HG02943 (cell line): ENCODE measurements around the gene TRIM74.
"Not testable (repeated sequence)": the region's sequence is repeated elsewhere in the genome, so short reads cannot be mapped to it uniquely, and the experiment has no call there.

Experiments used
- ATAC-seq: cut with Tn5 transposase; IDR thresholded peaks from one replicate; pipeline ENCODE4 v1.9.1; 2021; ENCODE audit warnings: mild to moderate bottlenecking, low read depth, moderate library complexity; ENCODE audit not compliant: unreplicated experiment

The TRIM74 gene

DNA sequence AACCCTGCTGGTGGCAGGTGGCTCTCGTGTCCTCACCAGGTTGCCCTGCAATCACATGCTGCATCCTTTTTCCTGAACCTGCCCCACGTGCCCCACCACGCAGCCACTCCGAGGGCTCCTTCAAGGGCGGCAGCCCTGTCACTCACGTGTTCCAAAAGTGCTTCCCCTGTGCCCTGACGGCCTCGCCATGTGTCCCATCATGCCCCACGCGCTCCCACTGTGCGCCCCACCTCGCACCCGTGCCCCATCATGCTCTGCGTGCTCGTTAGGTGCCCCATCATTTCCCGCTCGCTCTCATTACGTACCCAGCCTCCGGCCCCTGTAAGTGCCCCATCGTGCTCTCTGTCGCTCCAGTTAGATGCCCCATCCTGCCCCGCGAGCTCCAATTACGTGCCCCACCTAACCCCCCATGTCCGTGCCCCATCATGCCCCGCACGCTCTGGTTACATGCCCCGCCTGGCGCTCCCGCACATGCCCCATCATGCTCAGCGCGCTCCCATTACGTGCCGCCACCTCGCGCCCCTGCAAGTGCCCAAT lies at the start of gene TRIM74:
Gene TRIM74 (minus strand): TSS at position 487 of the 537 bp plus-strand sequence. CDS start 3,309 bp downstream, outside the sequence.
- ATAC-seq, result not testable (repeated sequence)

GRCh38 chr7:73006491-73006890 lies 37.2 kb upstream of the TRIM74 start:
- not testable (repeated sequence) for ATAC-seq

DNA sequence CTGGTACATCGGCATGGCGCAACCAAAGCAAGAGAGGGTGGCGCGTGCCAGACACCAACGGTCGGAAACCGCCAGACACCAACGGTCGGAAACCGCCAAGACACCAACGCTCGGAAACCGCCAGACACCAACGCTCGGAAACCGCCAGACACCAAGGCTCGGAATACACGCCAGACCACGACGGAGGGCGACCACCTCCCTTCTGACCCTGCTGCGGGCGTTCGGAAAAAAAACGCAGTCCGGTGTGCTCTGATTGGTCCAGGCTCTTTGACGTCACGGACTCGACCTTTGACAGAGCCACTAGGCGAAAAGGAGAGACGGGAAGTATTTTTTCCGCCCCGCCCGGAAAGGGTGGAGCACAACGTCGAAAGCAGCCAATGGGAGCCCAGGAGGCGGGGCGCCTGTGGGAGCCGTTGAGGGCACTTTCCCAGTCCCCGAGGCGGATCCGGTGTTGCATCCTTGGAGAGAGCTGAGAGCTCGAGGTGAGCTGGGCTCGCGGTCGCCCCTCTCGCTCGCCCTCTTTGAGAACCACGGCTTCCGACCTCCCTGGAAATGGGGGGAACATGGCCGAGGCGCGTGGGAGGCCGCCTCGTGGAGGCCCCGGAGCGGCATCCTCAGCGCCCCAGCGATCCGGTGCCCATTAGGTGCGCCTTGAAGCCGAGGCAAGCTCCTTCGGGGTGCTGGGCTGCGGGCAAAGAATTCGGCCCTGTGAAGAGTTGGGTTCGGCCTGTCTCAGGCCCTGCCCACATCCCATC lies 36.6 kb upstream of the TRIM74 start:
- ATAC-seq, result peak; percentile 87

GRCh38 chr7:73005356-73005692 lies 36.1 kb upstream of the TRIM74 start:
- peak; percentile 82 for ATAC-seq

DNA sequence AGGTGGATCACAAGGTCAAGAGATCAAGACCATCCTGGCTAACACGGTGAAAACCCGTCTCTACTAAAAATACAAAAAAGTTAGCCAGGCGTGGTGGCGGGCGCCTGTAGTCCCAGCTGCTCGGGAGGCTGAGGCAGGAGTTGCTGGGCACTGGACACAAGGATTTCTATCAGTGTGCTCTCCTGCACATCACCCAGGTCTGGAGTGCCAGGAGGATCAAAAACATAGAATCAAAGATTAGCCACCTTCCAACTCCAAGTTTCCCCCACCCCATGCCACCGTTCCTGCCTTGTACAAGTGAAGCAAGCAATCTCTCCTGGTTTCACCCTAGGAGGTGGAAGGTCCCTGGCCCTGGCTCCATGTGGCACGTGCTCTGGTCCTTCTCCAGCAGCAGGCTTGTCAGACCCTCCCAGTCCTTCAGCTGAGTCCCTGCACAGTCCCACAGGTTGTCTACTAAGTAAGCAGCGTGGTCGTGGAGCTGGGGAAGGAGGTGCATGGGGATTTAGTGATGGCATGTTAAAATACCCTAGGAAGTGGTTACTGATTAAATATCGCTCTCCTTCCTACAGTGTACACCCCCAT lies 28.7 kb upstream of the TRIM74 start:
- not testable (repeated sequence) for ATAC-seq

DNA sequence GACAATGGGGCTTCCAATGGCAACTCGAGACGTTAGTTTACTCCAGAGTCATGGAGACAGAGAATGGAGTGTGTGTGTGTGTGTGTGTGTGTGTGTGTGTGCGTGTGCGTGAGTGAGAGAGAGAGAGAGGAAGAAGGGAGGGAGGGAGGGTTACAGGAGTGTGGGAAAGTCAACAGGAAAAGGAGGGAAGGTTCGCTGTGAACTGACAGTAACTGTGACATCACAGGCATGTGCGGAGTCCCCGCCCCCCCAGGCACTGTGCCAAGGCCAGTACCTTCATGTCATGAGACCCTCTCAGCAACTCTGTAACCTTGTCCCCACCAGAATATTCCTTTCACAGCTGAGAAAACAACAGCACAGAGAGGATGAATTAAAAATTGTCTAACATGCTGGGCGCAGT lies 28.2 kb upstream of the TRIM74 start:
- ATAC-seq, result not testable (repeated sequence)

DNA sequence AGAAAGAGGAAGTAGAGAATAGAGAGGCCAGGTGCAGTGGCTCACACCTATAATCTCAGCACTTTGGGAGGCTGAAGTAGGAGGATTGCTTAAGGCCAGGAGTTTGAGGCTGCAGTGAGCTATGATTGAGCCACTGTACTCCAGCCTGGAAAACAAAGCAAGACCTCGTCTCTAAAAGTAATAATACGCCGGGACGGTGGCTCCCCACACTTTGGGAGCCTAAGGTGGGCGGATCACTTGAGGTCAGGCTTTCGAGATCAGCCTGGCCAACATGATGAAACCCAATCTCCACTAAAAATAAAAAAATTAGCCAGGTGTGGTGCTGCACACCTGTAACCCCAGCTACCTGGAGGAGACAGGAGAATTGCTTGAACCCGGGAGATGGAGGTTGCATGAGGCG lies 26.2 kb upstream of the TRIM74 start:
- ATAC-seq, result not testable (repeated sequence)

DNA sequence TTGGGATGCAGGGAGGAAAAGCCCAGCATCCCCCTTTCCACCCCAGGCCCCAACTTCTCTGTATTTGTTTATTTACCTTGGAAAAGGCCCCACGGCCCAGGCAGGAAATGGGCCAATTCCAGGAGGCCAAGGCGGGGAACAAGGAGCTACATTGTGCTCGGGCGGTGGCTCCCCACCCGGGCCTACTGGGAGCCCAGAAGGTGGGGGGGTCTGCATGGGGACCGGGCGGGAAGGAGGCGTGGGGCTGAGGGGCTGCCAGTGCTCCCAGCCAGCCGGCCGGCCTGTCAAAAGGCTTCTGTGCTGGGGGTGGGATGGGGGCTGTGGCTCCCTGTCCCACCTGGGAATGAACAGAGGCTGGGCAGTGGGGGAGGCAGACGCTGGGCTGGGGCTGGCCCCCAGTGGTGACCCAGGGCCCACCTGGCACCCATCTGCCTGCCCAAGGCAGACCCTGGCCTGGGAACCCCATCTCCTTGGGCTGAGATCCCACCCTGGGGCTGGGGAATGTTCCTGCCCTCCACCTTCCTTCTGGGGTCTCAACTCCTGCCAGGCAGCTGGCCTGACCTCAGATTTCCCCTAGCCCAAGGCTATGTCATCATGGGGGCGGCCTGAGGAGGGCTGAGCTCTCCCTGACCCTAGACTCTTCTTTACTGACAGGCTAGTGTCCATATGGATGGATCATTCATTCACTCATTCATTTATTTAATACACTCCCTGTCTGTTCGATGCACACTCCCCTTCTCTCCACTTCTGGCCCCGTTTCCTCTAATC lies 21.1 kb upstream of the TRIM74 start:
- not testable (repeated sequence) for ATAC-seq

GRCh38 chr7:72982084-72982483 lies 12.8 kb upstream of the TRIM74 start:
- not testable (repeated sequence) for ATAC-seq

- ATAC-seq, result not testable (repeated sequence)
Measured at GRCh38 chr7:72980382-72980781, 11.1 kb upstream of the TRIM74 start.

DNA sequence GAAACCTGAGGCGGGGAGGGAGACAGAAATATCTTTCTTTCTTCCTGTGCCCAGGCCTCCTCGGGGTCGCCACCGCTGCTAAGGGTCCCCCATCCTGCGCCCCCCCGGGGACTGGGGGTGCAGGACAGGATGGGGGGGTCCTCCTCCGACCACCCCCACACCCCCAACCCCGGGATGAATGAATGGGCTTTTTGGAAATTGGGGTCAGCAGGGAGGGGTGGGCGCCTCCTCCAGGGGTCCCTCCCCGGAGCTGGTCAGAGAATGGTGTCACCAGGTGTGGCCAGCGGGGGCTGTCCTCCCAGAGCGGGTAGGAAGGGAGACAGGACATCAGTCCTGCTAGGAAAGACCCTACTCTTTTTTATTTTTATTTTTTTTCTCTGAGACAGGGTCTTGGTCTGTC lies 7.2 kb upstream of the TRIM74 start:
- ATAC-seq, result not testable (repeated sequence)

DNA sequence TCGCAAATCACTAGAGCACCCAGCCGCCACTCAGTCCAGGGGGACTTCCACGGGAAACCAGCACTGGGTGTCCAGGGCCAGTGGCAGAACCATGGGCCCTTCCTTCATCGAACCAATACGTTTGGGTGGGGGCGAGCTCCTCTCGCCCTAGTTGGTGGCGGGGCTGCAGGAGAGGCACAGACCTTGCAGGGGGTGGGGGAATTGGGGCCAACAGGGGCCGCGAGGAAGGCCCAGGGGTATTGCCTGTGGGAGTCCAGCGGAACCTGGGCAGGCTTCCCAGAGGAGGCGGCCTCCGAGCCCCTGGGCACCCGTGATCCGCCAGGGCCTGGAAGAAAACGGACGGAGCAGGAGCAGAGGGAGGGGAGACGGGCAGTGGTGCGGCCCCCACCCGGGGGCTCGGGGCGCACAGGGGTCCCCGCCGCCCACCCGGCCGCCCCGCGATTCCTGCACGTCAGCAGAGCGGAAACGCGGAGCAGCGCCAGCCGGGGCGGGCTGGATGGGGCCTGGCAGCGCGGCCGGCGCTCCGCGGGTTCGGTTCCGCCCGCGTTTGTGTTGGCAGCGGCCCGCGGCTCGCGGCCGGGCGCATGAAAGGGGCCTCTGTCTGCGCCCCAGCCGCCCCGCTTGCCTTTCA lies 6.5 kb upstream of the TRIM74 start:
- not testable (repeated sequence) for ATAC-seq

- ATAC-seq, result not testable (repeated sequence)
Measured at GRCh38 chr7:72974781-72975180, 5.5 kb upstream of the TRIM74 start.

DNA sequence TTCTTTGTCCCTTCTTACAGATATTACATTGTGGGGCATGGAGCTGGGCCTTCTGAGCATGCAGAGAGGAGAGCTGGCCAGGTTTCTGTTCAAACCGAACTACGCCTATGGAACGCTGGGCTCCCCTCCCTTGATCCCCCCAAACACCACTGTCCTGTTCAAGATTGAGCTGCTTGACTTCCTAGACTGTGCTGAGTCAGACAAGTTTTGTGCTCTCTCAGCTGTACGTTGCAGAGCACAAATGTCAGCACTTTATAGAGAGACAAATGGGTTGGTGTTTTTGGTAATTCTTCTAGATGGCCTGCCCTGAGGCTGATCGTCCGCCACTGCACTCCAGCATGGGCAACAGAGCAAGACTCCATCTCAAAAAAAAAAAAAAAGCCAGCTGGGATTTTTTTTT lies 2.2 kb upstream of the TRIM74 start:
- ATAC-seq, result not testable (repeated sequence)

DNA sequence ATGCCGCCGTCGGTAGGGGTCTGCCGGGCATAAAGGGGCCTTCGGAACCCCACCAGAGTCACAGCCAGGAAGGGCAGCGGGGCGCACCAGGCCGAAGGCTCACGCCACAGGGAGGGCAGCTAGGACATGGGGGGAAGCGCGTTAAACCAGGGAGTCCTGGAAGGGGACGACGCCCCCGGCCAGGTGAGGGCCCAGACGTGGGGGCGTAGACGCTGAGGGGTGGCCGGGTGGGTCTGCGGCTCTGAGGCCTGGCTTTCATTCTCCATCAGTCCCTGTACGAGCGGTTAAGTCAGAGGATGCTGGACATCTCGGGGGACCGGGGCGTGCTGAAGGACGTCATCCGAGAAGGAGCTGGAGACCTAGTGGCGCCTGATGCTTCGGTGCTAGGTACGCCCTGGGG lies 422 bp upstream of the TRIM74 start:
- ATAC-seq, result not testable (repeated sequence)

- ATAC-seq, result not testable (repeated sequence)
Measured at GRCh38 chr7:72966892-72967291, 2.4 kb downstream of the TRIM74 start.

DNA sequence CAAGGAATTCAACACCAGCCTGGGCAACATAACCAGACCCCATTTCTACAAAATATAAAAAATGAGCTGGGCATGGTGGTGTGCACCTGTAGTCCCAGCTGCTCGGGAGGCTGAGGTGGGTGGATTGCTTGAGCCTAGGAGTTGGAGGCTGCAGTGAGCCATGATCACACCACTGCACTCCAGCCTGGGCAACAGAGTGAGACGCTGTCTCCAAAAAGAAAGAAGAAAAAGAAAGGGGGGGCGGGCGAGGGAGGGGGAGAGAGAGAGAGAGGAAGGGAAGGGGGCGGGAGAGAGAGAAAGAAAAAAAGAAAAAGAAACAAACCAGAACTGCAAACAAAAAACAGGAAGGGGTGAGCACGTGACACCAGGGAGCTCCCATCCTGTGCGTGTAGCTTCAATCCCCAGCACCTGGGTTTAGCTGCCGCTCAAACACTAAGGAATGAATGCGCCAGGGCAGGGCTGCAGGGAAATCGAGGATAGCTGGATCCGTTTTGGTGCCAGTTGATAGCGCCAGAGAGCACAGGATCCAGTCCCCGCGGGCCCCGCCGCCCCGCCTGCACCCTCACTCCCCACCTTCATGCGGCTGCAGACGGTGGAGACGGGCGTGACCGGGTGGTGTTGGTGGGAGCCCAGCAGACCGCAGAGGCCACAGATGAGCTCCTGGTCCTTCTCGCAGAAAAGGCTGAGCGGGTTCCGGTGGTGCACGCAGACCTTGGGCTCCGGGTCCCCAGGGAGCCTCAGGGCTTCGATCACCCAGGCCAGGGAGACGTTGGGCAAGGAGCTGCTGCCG lies 3.9 kb downstream of the TRIM74 start:
- ATAC-seq, result not testable (repeated sequence)

GRCh38 chr7:72963056-72963455 lies 6.2 kb downstream of the TRIM74 start:
- not testable (repeated sequence) for ATAC-seq

GRCh38 chr7:72961346-72961650 lies 8.0 kb downstream of the TRIM74 start:
- ATAC-seq, result not testable (repeated sequence)
